PC-3 (cell line): ENCODE results near the gene NIN.

ENCODE experiments used
- EZH2 ChIP-seq: fragments of 300-600 bp; sonication (generic); IDR thresholded peaks from one replicate; pipeline ENCODE4 v1.6.1; 2017; ENCODE audit warnings: antibody characterized with exemption, mild to moderate bottlenecking, low read length; ENCODE audit not compliant: unreplicated experiment
- EZH2phosphoT487 ChIP-seq: fragments of 300-600 bp; sonication (generic); IDR thresholded peaks from 2 replicates; pipeline ENCODE4 v1.6.1; 2018; ENCODE audit warnings: mild to moderate bottlenecking, antibody characterized with exemption, low read length, borderline replicate concordance
- TF ChIP-seq, protein P1 (sequence below): fragments of 300-600 bp; sonication (generic); conservative IDR thresholded peaks from 2 replicates; pipeline ENCODE4 v1.5.1; 2017; ENCODE audit warnings: antibody characterized with exemption, low read depth, mild to moderate bottlenecking, low read length

DNA sequence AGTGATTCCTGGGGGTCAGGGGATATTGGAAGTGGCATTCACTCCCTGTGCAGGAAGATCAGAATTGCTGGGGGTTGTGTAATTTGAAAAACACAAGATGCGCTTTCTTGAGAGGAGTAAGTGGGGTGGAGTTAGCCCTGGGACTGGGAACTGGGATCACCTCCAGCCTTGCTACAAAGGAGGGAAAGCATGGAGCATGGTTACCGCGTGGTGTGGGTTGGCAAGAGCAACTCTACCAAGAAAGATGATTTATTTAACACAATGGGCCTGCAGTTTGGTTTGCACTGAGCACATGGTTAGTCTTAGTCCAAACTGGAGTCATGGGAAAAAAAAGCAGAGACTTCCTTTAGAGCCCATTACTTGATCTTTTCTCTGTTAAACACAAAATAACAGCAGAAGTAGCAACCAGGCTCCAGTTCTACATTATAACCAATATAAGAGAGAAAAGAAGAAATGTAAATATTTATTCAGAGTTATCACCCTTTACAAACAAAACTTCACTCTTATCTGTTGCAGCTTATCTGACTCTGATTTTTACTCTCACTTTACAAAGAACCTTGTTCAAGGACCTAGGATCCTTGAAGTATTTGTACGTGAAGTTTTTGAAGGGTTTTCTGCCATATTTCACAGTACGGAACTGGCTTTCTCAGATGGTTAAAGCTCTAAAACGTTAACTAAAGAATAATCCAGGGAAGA, 2.1 kb upstream of the NIN start:
- TF ChIP-seq, protein P1, sequence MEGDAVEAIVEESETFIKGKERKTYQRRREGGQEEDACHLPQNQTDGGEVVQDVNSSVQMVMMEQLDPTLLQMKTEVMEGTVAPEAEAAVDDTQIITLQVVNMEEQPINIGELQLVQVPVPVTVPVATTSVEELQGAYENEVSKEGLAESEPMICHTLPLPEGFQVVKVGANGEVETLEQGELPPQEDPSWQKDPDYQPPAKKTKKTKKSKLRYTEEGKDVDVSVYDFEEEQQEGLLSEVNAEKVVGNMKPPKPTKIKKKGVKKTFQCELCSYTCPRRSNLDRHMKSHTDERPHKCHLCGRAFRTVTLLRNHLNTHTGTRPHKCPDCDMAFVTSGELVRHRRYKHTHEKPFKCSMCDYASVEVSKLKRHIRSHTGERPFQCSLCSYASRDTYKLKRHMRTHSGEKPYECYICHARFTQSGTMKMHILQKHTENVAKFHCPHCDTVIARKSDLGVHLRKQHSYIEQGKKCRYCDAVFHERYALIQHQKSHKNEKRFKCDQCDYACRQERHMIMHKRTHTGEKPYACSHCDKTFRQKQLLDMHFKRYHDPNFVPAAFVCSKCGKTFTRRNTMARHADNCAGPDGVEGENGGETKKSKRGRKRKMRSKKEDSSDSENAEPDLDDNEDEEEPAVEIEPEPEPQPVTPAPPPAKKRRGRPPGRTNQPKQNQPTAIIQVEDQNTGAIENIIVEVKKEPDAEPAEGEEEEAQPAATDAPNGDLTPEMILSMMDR, result no peak
- no peak for TF ChIP-seq EZH2
- TF ChIP-seq EZH2phosphoT487, result no peak
